NOMO-1 (cell line): ENCODE measurements around the gene KCND3.

ENCODE experiments used
- DNase-seq, 2 experiments: peaks; one replicate each; lab custom pipeline; 2025; ENCODE audit not compliant: unreplicated experiment in 2 of 2; lab: John Stamatoyannopoulos, UW

Gene KCND3

DNA sequence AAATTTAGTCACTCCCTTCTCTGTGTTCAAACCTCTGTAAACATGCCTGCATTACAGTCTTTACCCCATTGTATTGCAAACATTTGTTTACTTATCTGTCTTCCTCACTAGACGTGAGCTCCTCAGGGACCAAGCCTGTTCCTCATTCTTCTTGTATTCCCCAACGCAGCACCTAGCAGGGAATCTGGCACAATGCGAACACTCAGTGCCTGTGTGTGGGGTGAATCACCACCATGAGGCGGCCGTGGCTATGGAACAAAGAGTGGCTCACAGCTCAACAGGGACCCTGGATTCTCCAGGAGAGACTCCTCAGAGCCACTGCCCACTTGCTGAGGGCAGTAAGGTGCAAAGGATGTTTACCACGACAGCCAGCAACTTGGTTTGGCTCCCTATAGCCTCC is 137.9 kb downstream of the KCND3 start:
- DNase-seq: no peak

DNA sequence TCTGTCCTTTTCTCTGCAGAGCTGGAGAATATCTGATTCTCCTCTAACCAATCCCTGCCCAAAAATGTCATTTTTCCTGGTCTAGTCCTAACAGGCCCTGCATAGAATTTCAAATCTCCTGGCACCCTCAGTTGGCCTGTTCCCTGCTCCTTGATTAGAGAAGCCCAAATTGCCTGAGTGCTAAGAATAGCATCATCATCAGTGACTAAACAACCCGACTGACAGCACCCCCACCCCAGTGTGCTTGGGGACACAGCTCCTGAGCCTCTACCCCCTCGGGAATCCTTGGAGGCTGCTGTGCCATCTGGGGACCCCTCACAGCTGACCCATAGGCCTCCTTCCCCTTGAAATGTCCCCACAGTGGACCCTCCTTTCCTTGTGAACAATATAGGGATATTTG is 139.4 kb downstream of the KCND3 start:
- no peak for DNase-seq

- DNase-seq: no peak
Measured at GRCh38 chr1:111848852-111849545, 140.5 kb downstream of the KCND3 start.

DNA sequence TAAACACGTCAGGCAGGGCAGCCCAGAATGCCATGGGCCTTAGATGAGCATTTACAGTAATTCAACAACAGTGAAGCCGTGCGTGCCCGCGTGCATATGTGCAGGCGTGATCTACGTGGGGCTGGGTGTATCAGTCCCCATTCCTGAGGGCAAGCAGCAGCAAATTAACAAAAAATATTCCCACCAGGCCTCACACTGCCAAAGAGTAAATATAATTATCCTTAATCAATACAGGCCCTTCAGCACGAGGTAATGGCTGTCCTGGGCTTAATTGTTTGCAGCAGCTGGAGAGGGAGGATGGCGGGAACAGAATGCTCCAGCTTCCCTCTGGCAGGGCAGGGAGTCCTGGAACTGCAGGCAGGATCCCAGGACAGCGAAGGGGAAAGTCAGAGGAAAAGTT is 142.0 kb downstream of the KCND3 start:
- DNase-seq: no peak

DNA sequence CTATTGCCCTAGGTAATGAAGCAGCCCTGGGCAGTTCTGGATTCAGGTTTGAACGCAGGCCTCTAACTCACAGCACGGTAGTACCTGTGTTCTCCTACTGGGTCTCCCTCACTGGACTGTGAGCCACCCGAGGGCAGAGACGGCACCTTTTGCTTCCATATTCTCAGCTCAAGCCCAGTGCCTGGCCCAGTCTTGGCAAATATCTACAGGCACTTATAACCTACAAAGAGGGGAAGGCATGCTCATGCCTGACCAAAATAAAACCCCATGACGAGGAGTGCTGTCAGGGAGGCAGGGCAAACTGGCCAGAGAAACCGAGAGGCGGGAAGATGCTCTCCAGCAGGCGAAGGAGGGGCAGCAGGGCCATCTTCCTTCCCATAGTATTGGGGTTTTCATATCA is 142.6 kb downstream of the KCND3 start:
- DNase-seq: no peak

DNA sequence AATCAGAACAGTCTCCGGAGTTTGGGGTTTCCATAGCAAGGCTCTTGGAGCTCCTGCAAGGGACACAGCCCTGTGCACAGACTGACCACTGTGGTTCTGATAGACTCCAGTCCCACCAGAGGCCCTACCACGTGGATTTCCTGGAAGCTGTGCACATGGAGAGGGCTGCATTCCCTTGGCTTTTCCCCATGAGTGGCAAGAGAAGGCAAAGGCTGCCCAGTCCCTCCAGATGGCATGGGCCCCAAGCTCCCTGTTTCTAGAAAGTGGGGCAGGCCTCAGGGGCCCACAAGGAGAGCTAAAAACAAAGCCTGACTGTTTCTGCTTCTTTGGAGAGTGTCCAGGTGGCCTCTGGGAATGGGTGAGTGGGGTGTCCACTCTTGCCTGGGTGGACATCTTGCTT is 146.3 kb downstream of the KCND3 start:
- DNase-seq: no peak

- DNase-seq: no peak
Measured at GRCh38 chr1:111842411-111842810, 147.1 kb downstream of the KCND3 start.

DNA sequence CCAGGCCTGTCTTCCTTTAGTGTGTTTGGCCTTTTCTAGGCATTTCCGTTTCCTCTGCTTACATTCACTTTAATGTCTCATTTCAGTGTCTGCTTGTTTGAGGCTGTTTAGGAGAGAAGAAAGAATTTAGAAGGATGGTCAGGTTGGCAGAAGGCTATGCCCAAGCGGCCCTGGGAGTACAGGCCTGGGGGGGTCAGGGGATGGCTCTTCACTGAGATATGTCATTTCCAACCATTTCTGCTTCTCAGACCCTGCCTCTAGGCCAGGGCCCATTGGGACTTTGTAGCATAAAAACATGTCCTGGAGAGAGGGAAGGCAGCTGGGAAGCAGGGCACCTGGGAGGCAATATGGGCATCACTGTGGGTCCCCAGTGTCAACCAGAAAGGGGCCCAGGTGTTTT is 147.7 kb downstream of the KCND3 start:
- DNase-seq: no peak

- DNase-seq: no peak
Measured at GRCh38 chr1:111841189-111841588, 148.3 kb downstream of the KCND3 start.

GRCh38 chr1:111837393-111837792 is 152.1 kb downstream of the KCND3 start:
- no peak for DNase-seq

DNA sequence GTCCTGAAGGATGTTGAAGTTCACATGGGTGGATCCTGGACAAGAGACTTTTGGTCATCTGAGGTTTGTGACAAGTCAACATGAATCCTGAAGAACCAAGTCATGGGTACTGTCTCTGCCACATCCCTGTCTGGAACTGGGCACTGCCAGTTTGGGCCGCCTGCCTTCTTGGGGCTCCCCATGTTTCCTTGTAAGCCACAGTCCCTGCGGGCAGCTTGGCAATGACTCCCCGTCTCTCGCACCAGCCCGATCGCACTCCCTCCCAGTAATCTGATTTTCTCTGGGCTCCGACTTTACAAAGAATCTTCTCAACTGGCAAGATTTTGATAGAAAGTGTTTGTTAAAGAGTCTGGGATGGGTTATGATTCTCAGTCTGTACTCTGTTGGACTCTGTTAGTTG is 153.4 kb downstream of the KCND3 start:
- no peak for DNase-seq

- DNase-seq: no peak
Measured at GRCh38 chr1:111835514-111835913, 154.0 kb downstream of the KCND3 start.

- DNase-seq: no peak
Measured at GRCh38 chr1:111834956-111835355, 154.5 kb downstream of the KCND3 start.

DNA sequence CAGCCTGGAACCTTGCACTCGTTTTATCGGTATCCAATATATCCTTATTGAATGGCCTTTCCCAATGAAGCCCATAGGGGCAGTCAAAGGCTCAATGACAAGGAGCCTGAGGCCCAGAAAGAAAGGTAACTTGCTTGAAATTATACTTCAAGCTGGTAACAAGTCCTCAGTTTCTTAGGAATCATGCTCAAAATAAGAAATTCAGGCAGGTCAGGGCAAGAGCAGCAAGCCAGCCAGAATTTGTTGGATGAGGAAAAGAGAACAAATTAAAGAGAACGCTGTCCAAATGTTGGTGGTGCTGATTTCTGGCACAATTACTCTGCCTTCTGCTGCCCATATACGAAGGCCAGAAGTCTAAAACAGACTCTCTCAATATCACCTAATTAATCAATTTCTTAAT is 156.1 kb downstream of the KCND3 start:
- no peak for DNase-seq

- DNase-seq: no peak
Measured at GRCh38 chr1:111832521-111833155, 156.8 kb downstream of the KCND3 start.

DNA sequence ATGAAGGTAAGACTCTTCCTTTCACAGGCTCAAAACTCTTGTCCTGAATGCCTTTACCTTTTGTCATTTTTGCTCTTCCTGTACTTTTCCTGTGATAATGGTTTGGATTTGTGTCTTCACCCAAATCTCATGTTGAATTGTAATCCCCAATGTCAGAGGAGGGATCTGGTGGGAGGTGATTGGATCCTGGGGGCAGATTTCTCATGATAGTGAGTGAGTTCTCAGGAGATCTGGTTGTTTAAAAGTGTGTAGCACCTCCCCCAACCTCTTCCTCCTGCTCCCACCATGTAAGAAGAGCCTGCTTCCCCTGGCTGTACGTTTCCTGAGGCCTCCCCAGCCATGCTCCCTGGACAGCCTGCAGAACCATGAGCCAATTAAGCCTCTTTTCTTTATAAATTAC is 158.3 kb downstream of the KCND3 start:
- DNase-seq: no peak

GRCh38 chr1:111827946-111828345 is 161.5 kb downstream of the KCND3 start:
- no peak for DNase-seq

GRCh38 chr1:111826278-111826677 is 163.2 kb downstream of the KCND3 start:
- no peak for DNase-seq

GRCh38 chr1:111825217-111825616 is 164.3 kb downstream of the KCND3 start:
- DNase-seq: no peak

GRCh38 chr1:111822138-111822537 is 167.3 kb downstream of the KCND3 start:
- DNase-seq: no peak

DNA sequence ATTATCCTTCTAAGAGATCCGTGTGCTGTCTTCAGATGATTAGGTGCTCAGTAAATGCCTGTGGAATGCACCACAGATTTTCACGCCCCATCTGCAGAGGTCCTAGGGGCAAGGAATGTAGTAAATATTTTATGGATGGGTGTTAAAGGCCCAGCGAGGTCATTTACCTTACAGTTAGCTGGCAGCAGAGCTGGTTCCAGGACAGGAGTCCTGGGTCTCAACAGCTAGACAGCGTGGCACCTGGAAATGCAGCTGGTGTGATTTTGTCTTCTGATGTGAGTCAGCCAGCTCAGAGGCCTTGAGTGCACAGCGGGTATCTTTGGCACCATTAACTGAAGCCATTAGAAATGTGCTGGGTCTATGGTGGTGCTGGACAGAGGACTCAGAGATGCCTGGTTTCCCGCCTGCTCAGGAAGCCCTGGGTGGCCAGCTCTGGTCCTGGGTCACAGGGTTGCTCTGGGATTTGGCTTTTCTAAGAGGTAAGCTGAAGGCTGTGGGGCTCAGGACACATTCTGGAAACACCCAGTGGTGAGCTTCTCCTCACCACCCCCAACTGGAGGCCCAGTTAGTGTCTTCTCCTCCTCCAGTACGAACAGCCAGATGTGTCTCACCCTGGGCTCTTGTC is 168.2 kb downstream of the KCND3 start:
- DNase-seq: no peak

- no peak for DNase-seq
Measured at GRCh38 chr1:111819566-111820263, 169.8 kb downstream of the KCND3 start.
